Measurements from ENCODE around the gene SOX8. TPM values are rescaled to one million over a fixed set of nuclear protein-coding genes. Genes with fewer than 3 reads are reported as not detected.
"Not testable (repeated sequence)": the region's sequence is repeated elsewhere in the genome, so short reads cannot be mapped to it uniquely, and the experiment has no call there.

The SOX8 gene
- total RNA-seq, 1 donor from 2014 or later: 0.71 TPM

- TF ChIP-seq CTCF (IDR thresholded peaks at IDR 0.05; ENCODE audit: insufficient read depth, low read length, poor library complexity, severe bottlenecking): no peak
- no peak for DNase-seq (ENCODE audit: low read depth)
- Histone ChIP-seq H3K36me3 (ENCODE audit: control insufficient read depth, insufficient read depth, low read length) (no peaks in the 10 kb centered on the region), H3K27me3 (ENCODE audit: control insufficient read depth, insufficient read depth, low read length) (peaks cover 75% of the 10 kb centered on the region), H3K4me3 (ENCODE audit: low read depth, low read length) (no peak overlapping the region)
Observed at GRCh38 chr16:1024138-1024537, 42.6 kb downstream of the SOX8 start.

- not testable (repeated sequence) for H3K36me3 ChIP-seq (ENCODE audit: control insufficient read depth, insufficient read depth, low read length); DNase-seq (ENCODE audit: low read depth); H3K4me3 ChIP-seq (ENCODE audit: low read depth, low read length)
- H3K27me3 ChIP-seq (ENCODE audit: control insufficient read depth, insufficient read depth, low read length): peaks cover 76% of the 10 kb centered on the region
Observed at GRCh38 chr16:1025183-1025809, 43.7 kb downstream of the SOX8 start.

GRCh38 chr16:1026057-1026783 lies 44.6 kb downstream of the SOX8 start:
- DNase-seq (ENCODE audit: low read depth): no peak
- no peaks in the 10 kb centered on the region for H3K36me3 ChIP-seq (ENCODE audit: control insufficient read depth, insufficient read depth, low read length)
- peaks cover 76% of the 10 kb centered on the region for H3K27me3 ChIP-seq (ENCODE audit: control insufficient read depth, insufficient read depth, low read length)
- H3K4me3 ChIP-seq (ENCODE audit: low read depth, low read length): no peak overlapping the region
- TF ChIP-seq CTCF (IDR thresholded peaks at IDR 0.05; ENCODE audit: insufficient read depth, low read length, poor library complexity, severe bottlenecking): no peak

- H3K4me3 ChIP-seq (ENCODE audit: low read depth, low read length): no peak overlapping the region
- TF ChIP-seq CTCF (IDR thresholded peaks at IDR 0.05; ENCODE audit: insufficient read depth, low read length, poor library complexity, severe bottlenecking): no peak
- no peak for DNase-seq (ENCODE audit: low read depth)
- H3K36me3 ChIP-seq (ENCODE audit: control insufficient read depth, insufficient read depth, low read length): no peaks in the 10 kb centered on the region
- H3K27me3 ChIP-seq (ENCODE audit: control insufficient read depth, insufficient read depth, low read length): peaks cover 74% of the 10 kb centered on the region
Observed at GRCh38 chr16:1026784-1027500, 45.4 kb downstream of the SOX8 start.

- no peak overlapping the region for H3K4me3 ChIP-seq (ENCODE audit: low read depth, low read length)
- no peak for DNase-seq (ENCODE audit: low read depth)
Observed at GRCh38 chr16:1027501-1027815, 45.9 kb downstream of the SOX8 start.

More at GRCh38 chr16:1027501-1027815, 45.9 kb downstream of the SOX8 start:
- Histone ChIP-seq H3K27me3 (ENCODE audit: control insufficient read depth, insufficient read depth, low read length) (peaks cover 69% of the 10 kb centered on the region), H3K36me3 (ENCODE audit: control insufficient read depth, insufficient read depth, low read length) (no peaks in the 10 kb centered on the region)
- TF ChIP-seq CTCF (IDR thresholded peaks at IDR 0.05; ENCODE audit: insufficient read depth, low read length, poor library complexity, severe bottlenecking): no peak

Measured in kidney epithelial cell (primary cell).